GM10847 (cell line): ENCODE results near the gene KRTAP2-4.
"Not testable (repeated sequence)": the region's sequence is repeated elsewhere in the genome, so short reads cannot be mapped to it uniquely, and the experiment has no call there.

ENCODE experiments used
- POLR2A ChIP-seq: IDR thresholded peaks from 2 replicates; pipeline ENCODE4 v1.6.1; 2011; ENCODE audit not compliant: insufficient read length; ENCODE audit errors: extremely low read depth

KRTAP2-4 gene, protein sequence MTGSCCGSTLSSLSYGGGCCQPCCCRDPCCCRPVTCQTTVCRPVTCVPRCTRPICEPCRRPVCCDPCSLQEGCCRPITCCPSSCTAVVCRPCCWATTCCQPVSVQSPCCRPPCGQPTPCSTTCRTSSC

DNA sequence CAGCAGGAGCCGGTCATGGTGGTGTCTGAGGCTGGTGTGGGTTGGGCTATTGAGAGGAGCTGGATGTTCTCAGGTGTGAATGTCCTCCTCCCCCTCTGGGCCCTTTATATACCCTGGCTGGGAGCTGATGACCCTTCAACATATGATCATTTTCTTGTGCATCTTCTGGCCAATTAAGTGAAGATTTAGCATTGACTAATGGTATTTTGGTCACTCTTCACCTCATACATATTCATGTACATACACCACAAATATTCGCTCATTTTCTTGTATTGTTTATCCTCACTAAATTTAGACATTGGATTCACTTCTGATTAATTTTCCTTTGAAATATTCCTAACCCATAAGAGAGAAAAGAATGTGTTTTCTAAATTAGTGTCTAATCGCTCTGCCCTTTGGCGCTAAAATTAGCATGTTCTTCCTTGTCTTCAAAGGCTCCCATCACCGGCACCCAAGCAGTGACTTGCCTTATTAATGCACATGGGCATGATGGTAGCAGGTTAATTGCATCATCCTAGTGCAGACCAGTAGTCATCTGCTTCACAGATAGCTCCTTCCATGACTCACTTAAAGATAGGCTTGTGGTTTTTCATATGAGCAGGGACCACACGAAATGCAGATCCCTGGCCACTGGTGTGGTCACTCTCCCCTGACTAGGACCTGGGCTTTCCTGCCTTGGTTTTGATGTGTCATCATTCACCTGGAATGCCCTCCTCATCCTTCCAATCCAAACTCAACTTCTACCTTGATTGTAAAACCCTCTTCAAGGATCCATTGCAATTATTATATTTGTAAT, at the start of gene KRTAP2-4:
Gene KRTAP2-4, minus strand, starts transcription at position 51 of the 796 bp plus-strand sequence. Its CDS starts 34 bp downstream, at position 17.
- TF ChIP-seq POLR2A = no peak

DNA sequence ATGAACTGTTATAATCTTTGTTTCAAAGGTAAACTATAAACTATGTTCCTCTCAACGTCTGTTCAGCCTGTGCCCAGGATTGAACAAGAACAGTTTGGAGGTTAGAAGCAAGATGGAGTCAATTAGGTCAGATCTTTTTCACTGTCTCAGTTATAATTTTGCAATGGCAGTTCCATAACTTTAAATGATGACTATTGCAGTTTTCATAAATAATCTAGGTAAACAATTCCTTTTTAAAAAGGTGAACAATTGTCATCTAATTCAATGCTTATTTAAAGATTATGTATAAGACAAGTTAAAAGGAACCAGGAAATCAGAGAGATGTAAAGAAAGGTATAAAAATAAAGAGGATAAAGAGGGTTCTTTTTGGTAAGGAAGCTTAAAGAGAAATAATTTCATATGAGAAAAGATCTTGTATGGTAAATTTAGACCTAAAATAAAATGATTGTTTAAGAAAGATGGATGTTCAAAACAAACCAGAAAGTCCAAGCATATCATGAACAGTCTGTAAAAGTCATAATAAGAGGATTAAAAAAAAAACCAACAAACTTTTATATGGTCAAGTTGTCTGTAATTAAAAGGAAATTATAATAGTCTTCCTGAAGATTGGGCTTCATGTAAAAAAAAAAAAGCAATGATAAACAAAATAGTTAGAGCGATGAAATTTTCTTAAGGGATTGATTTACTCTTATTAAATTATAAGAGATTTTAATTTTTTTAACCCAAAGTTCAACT, 45.6 kb upstream of the KRTAP2-4 start:
- no peak for TF ChIP-seq POLR2A

DNA sequence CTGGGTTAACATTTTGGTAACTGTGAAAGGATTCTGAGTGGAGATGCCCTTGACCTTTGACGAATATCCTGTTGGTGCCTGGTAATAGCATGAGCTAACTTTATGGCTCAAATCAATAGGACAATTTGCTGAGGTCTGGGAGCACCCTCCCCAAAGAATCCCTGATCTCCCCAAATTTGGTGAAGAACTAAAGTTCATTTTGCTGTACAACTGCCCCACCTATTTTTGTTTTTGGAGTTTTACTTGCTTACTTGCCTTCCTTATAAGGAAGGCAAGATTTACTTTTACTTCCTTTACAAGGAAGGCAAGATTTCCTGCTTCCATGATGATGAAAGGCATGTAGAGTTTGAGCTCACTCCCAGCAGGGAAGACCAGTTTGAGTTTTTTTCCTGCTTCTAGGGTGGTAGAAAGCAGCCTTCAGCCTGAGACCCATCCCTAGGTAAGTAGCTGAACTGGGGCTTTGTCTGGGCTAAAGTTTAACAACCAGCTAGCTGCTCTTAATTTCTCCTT, 42.3 kb upstream of the KRTAP2-4 start:
- TF ChIP-seq POLR2A = no peak

DNA sequence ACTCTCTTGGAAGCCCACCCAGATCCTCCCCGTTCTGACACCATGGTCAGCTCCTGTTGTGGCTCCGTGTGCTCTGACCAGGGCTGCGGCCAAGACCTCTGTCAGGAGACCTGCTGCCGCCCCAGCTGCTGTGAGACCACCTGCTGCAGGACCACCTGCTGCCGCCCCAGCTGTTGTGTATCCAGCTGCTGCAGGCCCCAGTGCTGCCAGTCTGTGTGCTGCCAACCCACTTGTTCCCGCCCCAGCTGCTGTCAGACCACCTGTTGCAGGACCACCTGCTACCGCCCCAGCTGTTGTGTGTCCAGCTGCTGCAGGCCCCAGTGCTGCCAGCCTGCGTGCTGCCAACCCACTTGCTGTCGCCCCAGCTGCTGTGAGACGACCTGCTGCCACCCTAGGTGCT, 39.7 kb upstream of the KRTAP2-4 start, which contains the start of gene KRTAP4-9:
Gene KRTAP4-9, plus strand, starts transcription at position 43 of the 400 bp plus-strand sequence. Its CDS starts 0 bp downstream, at position 43.
- not testable (repeated sequence) for TF ChIP-seq POLR2A

DNA sequence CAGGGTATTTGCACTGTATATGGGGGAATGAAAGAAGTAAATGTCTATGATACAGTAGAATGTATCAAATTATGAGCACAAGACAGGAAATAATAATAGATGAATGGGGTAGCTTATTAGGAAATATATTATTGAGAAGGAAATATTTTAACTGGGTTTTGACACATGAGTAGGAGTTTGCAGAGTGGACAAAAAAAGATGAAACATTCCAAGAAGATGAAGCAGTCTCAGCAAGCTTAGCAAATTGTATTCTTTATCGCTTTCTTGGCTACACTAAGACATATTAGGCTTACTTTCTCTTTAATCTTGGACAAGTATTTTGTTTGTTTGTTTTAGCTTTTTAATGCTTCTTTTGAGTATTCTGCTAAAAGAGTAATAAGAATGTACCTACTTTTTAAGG, 38.2 kb upstream of the KRTAP2-4 start:
- no peak for TF ChIP-seq POLR2A

DNA sequence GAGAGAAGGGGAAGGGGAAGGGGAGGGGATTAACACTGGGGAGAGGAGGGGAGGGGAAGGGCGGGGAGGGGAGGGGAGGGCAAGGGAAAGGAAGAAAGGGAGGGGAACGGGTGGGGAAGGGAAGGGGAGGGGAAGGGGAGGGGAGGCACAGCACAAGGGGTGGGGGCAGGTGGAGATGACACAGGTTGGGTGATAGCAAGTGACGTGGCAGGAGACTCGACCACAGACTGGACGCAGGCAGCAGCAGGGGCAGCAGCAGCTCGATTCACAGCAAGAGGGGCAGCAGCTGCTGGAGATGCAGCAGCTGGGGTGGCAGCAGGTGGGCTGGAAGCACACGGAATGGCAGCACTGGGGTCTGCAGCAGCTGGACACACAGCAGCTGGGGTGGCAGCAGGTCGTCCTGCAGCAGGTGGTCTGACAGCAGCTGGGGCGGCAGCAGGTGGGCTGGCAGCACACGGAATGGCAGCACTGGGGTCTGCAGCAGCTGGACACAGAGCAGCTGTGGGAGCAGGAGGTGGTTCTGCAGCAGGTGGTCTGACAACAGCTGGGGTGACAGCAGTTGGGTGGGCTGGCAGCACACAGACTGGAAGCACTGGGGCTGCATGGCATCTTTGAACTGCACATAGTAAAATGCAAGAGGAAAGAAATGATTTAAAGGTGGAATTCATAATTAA, 36.0 kb upstream of the KRTAP2-4 start, which contains the start of gene KRTAP4-16:
Gene KRTAP4-16, minus strand, starts transcription at position 624 of the 674 bp plus-strand sequence. Its CDS starts 0 bp downstream, at position 624.
- TF ChIP-seq POLR2A = no peak

DNA sequence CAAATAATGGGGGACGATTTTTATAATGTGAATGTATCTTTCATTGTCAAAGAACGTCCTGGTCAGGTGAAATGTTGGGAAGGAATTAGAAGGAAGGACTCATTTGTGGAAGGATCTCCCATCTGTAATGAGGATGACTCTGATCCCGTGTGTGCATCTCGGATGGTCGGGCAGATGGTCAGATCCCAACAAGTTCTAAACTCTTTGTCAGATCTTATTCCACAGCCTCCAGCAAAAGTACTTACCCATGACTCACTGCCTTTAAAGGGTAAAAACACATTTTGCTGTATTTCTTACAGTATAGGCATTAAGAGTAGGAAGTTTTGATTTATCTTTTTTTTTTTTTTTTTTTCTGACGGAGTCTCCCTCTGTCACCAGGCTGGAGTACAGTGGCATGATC, 32.8 kb upstream of the KRTAP2-4 start:
- TF ChIP-seq POLR2A = no peak

DNA sequence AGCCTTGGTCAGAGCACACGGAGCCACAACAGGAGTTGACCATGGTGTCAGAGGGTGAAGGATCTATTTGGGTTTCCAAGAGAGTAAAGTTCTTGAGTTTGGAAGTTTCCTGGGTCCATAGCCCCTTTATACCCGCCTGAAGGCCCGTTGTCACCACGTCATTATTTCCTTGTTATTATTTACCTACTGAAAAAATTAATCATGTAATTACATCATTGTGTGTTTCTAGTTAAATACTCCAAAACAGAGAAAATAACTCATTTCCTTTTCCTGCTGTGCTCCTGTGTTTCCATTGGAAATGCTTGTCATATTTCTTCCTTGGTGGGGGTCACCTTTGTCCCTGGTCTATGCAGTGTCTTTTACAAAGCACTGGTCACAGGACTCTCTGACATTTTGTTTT, 32.4 kb upstream of the KRTAP2-4 start, which contains the start of gene KRTAP4-8:
Gene KRTAP4-8, minus strand, starts transcription at position 101 of the 400 bp plus-strand sequence. Its CDS starts 58 bp downstream, at position 43.
- TF ChIP-seq POLR2A = no peak

DNA sequence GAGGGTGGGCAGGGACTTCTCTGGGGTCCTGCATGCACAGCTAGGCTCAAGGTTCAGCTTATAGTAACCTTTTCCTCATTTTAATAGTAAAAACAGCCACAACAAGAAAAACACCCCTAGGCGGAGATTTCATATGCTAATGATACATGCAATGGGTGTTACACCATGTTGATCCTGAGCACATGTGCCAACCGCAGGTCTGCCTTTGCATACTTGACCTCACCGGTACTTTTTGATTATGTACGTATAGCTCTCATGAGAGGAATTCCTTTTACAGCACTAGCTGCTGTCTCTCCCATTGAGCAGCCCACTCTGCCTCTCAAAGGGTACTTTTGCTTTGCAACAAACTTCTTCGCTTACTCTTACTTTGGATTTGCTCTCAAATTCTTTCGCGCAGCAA, 30.4 kb upstream of the KRTAP2-4 start:
- no peak for TF ChIP-seq POLR2A

DNA sequence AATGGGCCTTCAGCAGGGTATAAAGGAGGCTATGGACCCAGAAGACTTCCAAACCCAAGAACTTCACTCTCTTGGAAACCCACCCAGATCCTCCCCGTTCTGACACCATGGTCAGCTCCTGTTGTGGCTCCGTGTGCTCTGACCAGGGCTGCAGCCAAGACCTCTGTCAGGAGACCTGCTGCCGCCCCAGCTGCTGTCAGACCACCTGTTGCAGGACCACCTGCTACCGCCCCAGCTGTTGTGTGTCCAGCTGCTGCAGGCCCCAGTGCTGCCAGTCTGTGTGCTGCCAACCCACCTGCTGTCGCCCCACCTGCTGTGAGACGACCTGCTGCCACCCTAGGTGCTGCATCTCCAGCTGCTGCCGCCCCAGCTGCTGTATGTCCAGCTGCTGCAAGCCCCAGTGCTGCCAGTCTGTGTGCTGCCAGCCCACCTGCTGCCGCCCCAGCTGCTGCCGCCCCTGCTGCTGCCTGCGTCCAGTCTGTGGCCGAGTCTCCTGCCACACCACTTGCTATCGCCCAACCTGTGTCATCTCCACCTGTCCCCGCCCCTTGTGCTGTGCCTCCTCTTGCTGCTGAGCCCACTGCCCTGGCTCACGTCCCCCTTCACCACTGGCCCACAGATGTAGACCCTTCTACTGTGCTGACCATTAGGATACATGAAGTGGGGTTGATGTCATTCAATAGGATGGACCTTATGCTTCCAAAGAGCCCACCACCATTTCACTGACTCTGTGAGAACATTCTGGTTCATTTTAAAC, 18.6 kb upstream of the KRTAP2-4 start, which contains the start of gene KRTAP4-7:
Gene KRTAP4-7, plus strand, starts transcription at position 51 of the 757 bp plus-strand sequence. Its CDS starts 57 bp downstream, at position 108.
- not testable (repeated sequence) for TF ChIP-seq POLR2A

DNA sequence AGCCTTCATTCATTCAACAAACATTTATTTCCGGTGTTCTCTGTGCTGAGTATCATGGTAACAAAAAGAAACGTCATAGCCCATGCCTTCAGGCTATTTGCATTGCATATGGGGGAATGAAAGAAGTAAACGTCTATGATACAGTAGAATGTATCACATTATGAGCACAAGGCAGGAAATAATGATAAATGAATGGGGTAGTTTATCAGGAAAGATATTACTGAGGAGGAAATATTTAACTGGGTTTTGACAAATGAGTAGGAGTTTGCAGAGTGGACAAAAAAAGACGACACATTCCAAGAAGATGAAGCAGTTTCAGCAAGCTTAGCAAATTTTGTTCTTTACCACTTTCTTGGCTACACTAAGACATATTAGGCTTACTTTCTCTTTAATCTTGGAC, 16.9 kb upstream of the KRTAP2-4 start:
- no peak for TF ChIP-seq POLR2A

DNA sequence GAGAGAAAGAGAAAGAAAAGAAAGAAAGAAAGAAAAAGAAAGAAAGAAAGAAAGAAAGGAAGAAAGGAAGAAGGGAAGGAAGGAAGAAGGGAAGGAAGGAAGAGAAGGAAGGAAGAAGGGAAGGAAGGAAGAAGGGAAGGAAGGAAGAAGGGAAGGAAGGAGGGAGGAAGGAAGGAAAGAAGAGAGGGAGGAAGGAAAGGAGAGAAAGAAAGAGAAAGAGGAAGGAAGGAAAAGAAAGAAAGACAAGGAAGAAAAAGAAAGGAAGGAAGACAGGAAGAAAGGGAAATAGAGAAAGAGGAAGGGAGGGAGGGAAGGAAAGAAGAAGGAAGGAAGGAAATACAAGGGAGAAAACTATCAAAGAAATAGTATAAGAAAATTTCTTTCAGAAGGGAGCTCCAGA, 11.1 kb upstream of the KRTAP2-4 start:
- TF ChIP-seq POLR2A = no peak

DNA sequence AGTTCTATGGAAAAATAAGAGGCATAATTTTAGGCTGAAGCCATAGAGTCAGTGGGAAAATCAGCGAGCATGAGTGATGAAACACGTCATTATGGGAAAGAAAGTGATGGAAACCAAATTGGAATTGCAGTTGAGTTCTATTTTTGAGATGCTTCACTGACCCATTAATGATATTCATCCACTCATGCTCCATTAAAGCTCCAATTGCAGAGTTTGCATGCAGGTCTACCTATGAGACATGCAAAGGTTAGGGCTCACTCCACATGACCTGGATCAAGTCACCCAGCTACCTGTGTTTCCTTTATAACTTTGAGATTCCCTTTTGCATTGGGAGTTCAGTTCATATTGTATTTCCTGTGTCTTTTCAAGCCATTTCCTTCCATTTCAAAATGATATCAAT, 8.0 kb upstream of the KRTAP2-4 start:
- no peak for TF ChIP-seq POLR2A
